Kidney (tissue), 14 donors: ENCODE measurements around the gene POLG. TPM values are rescaled to one million over a fixed set of nuclear protein-coding genes. Genes with fewer than 3 reads are reported as not detected.

Experiments
- DNase-seq, 5 donors: peaks; one replicate each; pipeline ENCODE4 v3.0.0-alpha.2; 2013 to 2020
- FAIRE-seq: peaks from 2 replicates; lab custom pipeline; 2012; peaks lifted over from hg19 to GRCh38; lab: Jason Lieb, UNC
- H3K27ac ChIP-seq, 2 donors: one replicate each; pipeline ENCODE4 v1.7.0; 2013; ENCODE audit warnings: low read depth in 2 of 2, low read length in 2 of 2, inconsistent platforms in 1 of 2
- H3K27me3 ChIP-seq: one replicate; pipeline ENCODE4 v1.7.1; 2013; ENCODE audit warnings: low read length, inconsistent platforms; ENCODE audit not compliant: control insufficient read depth, insufficient read depth
- H3K36me3 ChIP-seq, 3 donors: one replicate each; pipeline versions ENCODE4 v1.7.0 to v1.7.1; 2013; ENCODE audit warnings: low read length in 3 of 3, control low read depth in 1 of 3, inconsistent platforms in 1 of 3; ENCODE audit not compliant: insufficient read depth in 3 of 3, control insufficient read depth in 2 of 3
- H3K4me1 ChIP-seq, 3 donors: one replicate each; pipeline versions ENCODE4 v1.7.0 to v1.7.1; 2013; ENCODE audit warnings: low read length in 3 of 3, inconsistent platforms in 1 of 3, low read depth in 1 of 3; ENCODE audit not compliant: control insufficient read depth in 2 of 3, insufficient read depth in 2 of 3
- H3K4me3 ChIP-seq, 3 donors: one replicate each; pipeline versions ENCODE4 v1.7.0 to v1.8.1; 2013; ENCODE audit warnings: low read length in 3 of 3, control low read depth in 1 of 3, inconsistent platforms in 1 of 3
- H3K9ac ChIP-seq, 3 donors: one replicate each; pipeline versions ENCODE4 v1.7.0 to v1.7.1; 2013; ENCODE audit warnings: low read length in 3 of 3, control low read depth in 1 of 3, inconsistent platforms in 1 of 3
- H3K9me3 ChIP-seq, 3 donors: one replicate each; pipeline versions ENCODE4 v1.7.0 to v1.7.1; 2013; ENCODE audit warnings: low read length in 3 of 3, control low read depth in 1 of 3, inconsistent platforms in 1 of 3; ENCODE audit not compliant: control insufficient read depth in 2 of 3, insufficient read depth in 1 of 3
- CTCF ChIP-seq: IDR thresholded peaks from 3 replicates; pipeline ENCODE4 v1.5.1; 2012; ENCODE audit warnings: mild to moderate bottlenecking, moderate library complexity, borderline replicate concordance; ENCODE audit not compliant: insufficient read depth; ENCODE audit errors: extremely low read depth
- intact Hi-C: fragments of 100-400 bp; cut with DNase I; formaldehyde crosslinking; loops from one replicate; pipeline ENCODE4 v1.11.1; 2022
- polyA plus RNA-seq: library from polyadenylated mRNA; stranded (reverse); fragments of 350-450 nt; fragmentation: Illumina TruSeq; extraction: RNeasy Lipid Tissue Mini Kit (QIAGEN cat#74804); gene quantifications from one replicate; pipeline ENCODE4 v1.2.3, GENCODE V29; 2014; ENCODE audit warnings: low read depth, low replicate concordance; ENCODE audit not compliant: insufficient read depth
- total RNA-seq: library from RNA; stranded (reverse); fragmentation: NEBNext Ultra II Directional; extraction: Animal tissue kit (Norgen Biotek cat#: 25700); gene quantifications from one replicate; pipeline ENCODE4 v1.2.1, GENCODE V29; 2021
- donor health status: control.
- donor health status: control.
- donor health status: control.
- donor health status: control.
- donor health status: control.
- donor health status: DM: yes; HTN: yes; CAD: no.
- donor health status: Normal renal cell carcinoma (clear cell type).

The POLG gene
- total and polyA plus RNA-seq, 2 donors from 2014 or later, result 28.6 to 72.4 TPM

- Histone ChIP-seq H3K36me3 (peaks cover 5 to 82% (median 57%) of the 10 kb centered on the region in 3 donors), H3K27ac (no peak overlapping the region), H3K4me3 (no peak overlapping the region), H3K9ac (no peak overlapping the region), H3K4me1 (peaks cover 0 to 27% (median 16%) of the 10 kb centered on the region in 3 donors), H3K9me3 (no peaks in the 10 kb centered on the region), H3K27me3 (no peaks in the 10 kb centered on the region)
- no peak for FAIRE-seq
- no peak for DNase-seq
- TF ChIP-seq CTCF, result no peak
- intact Hi-C loops, result no loop called here
Measured at GRCh38 chr15:89329329-89330084, 5.1 kb downstream of the POLG start.

- Histone ChIP-seq H3K27me3 (no peaks in the 10 kb centered on the region), H3K27ac (no peak overlapping the region), H3K4me3 (no peak overlapping the region), H3K4me1 (peaks cover 0 to 26% (median 16%) of the 10 kb centered on the region in 3 donors), H3K36me3 (peaks cover 5 to 91% (median 66%) of the 10 kb centered on the region in 3 donors), H3K9ac (no peak overlapping the region), H3K9me3 (no peaks in the 10 kb centered on the region)
- FAIRE-seq, result no peak
- no peak for TF ChIP-seq CTCF
- DNase-seq, result no peak
- intact Hi-C loops, result no loop called here
Measured at GRCh38 chr15:89328398-89329254, 6.0 kb downstream of the POLG start.

- no peak for TF ChIP-seq CTCF
- no peak overlapping the region for H3K27ac ChIP-seq
Measured at GRCh38 chr15:89327113-89327512, 7.5 kb downstream of the POLG start.

More at GRCh38 chr15:89327113-89327512, 7.5 kb downstream of the POLG start:
- Histone ChIP-seq H3K27me3 (no peaks in the 10 kb centered on the region), H3K36me3 (peaks cover 5 to 98% (median 74%) of the 10 kb centered on the region in 3 donors), H3K9ac (no peak overlapping the region), H3K4me3 (no peak overlapping the region), H3K4me1 (peaks cover 0 to 15% (median 15%) of the 10 kb centered on the region in 3 donors), H3K9me3 (no peaks in the 10 kb centered on the region)
- FAIRE-seq, result no peak
- intact Hi-C loops, result no loop called here
- DNase-seq, result no peak
